ENCODE measurements around the gene ILKAP. TPM values are rescaled to one million over a fixed set of nuclear protein-coding genes. Genes with fewer than 3 reads are reported as not detected.

Gene ILKAP
- total RNA-seq, 1 experiment from 2014 or later = 31.6 TPM

GRCh38 chr2:238183821-238184220 lies 19.7 kb downstream of the ILKAP start:
- H3K9me3 ChIP-seq = no peaks in the 10 kb centered on the region
- Mint-ChIP-seq H3K36me3 (ENCODE audit: insufficient read depth, unreplicated experiment) (peaks cover 71% of the 10 kb centered on the region), H3K27me3 (ENCODE audit: insufficient read depth, unreplicated experiment) (no peaks in the 10 kb centered on the region), H3K4me3 (ENCODE audit: unreplicated experiment) (no peak overlapping the region), H3K27ac (ENCODE audit: unreplicated experiment) (no peak overlapping the region), H3K4me1 (ENCODE audit: low read depth, unreplicated experiment) (no peaks in the 10 kb centered on the region), H3K9me3 (ENCODE audit: unreplicated experiment) (no peaks in the 10 kb centered on the region)
- no peaks in the 10 kb centered on the region; the same call in 1 of the 2 replicates for H3K36me3 ChIP-seq (ENCODE audit: control insufficient read depth, insufficient read depth, low read length)
- no peak for DNase-seq
- intact Hi-C loops (cut with micrococcal nuclease; ENCODE audit: unreplicated experiment) = no loop called here
- CTCF ChIA-PET = no interaction called here
- no TSS peak for BruUV-seq (replicated peaks)
- no peak overlapping the region for H3K4me3 ChIP-seq (ENCODE audit: low read depth, low read length)
- TF ChIP-seq CTCF (IDR thresholded peaks at IDR 0.05; ENCODE audit: insufficient read depth in 1 of 2, low read depth in 1 of 2, low read length in 1 of 2, severe bottlenecking in 1 of 2, unreplicated experiment in 1 of 2) = no peak
- no peaks in the 10 kb centered on the region for H3K27me3 ChIP-seq (replicated peaks; ENCODE audit: control insufficient read depth, insufficient read depth, low read length)
- no peaks in the 10 kb centered on the region for H3K4me1 ChIP-seq
- POLR2A ChIA-PET = no interaction called here

GRCh38 chr2:238182362-238182761 lies 21.1 kb downstream of the ILKAP start:
- intact Hi-C loops (cut with micrococcal nuclease; ENCODE audit: unreplicated experiment) = no loop called here

GRCh38 chr2:238180554-238180953 lies 22.9 kb downstream of the ILKAP start:
- intact Hi-C loops (cut with micrococcal nuclease; ENCODE audit: unreplicated experiment) = no loop called here
- no peaks in the 10 kb centered on the region for H3K9me3 ChIP-seq
- DNase-seq = no peak
- Mint-ChIP-seq H3K9me3 (ENCODE audit: unreplicated experiment) (no peaks in the 10 kb centered on the region), H3K27me3 (ENCODE audit: insufficient read depth, unreplicated experiment) (no peaks in the 10 kb centered on the region), H3K4me3 (ENCODE audit: unreplicated experiment) (no peak overlapping the region), H3K36me3 (ENCODE audit: insufficient read depth, unreplicated experiment) (peaks cover 59% of the 10 kb centered on the region), H3K27ac (ENCODE audit: unreplicated experiment) (no peak overlapping the region), H3K4me1 (ENCODE audit: low read depth, unreplicated experiment) (no peaks in the 10 kb centered on the region)
- ChIA-PET POLR2A (no interaction called here), CTCF (no interaction called here)
- no TSS peak for BruUV-seq (replicated peaks)
- H3K4me3 ChIP-seq (ENCODE audit: low read depth, low read length) = no peak overlapping the region
- H3K36me3 ChIP-seq (ENCODE audit: control insufficient read depth, insufficient read depth, low read length) = no peaks in the 10 kb centered on the region; the same call in 1 of the 2 replicates
- no peaks in the 10 kb centered on the region for H3K27me3 ChIP-seq (replicated peaks; ENCODE audit: control insufficient read depth, insufficient read depth, low read length)
- no peak for TF ChIP-seq CTCF (IDR thresholded peaks at IDR 0.05; ENCODE audit: insufficient read depth in 1 of 2, low read depth in 1 of 2, low read length in 1 of 2, severe bottlenecking in 1 of 2, unreplicated experiment in 1 of 2)
- no peaks in the 10 kb centered on the region for H3K4me1 ChIP-seq

More at GRCh38 chr2:238182362-238182761, 21.1 kb downstream of the ILKAP start:
- Histone ChIP-seq H3K9me3 (no peaks in the 10 kb centered on the region), H3K36me3 (ENCODE audit: control insufficient read depth, insufficient read depth, low read length) (no peaks in the 10 kb centered on the region; the same call in 1 of the 2 replicates), H3K4me1 (no peaks in the 10 kb centered on the region), H3K27me3 (replicated peaks; ENCODE audit: control insufficient read depth, insufficient read depth, low read length) (no peaks in the 10 kb centered on the region), H3K4me3 (ENCODE audit: low read depth, low read length) (no peak overlapping the region)
- H3K36me3 Mint-ChIP-seq (ENCODE audit: insufficient read depth, unreplicated experiment) = peaks cover 62% of the 10 kb centered on the region
- CTCF ChIA-PET = no interaction called here
- H3K27me3 Mint-ChIP-seq (ENCODE audit: insufficient read depth, unreplicated experiment) = no peaks in the 10 kb centered on the region
- H3K27ac Mint-ChIP-seq (ENCODE audit: unreplicated experiment) = no peak overlapping the region
- no peak overlapping the region for H3K4me3 Mint-ChIP-seq (ENCODE audit: unreplicated experiment)
- DNase-seq = no peak
- POLR2A ChIA-PET = no interaction called here
- no peaks in the 10 kb centered on the region for H3K4me1 Mint-ChIP-seq (ENCODE audit: low read depth, unreplicated experiment)
- BruUV-seq (replicated peaks) = no TSS peak
- no peak for TF ChIP-seq CTCF (IDR thresholded peaks at IDR 0.05; ENCODE audit: insufficient read depth in 1 of 2, low read depth in 1 of 2, low read length in 1 of 2, severe bottlenecking in 1 of 2, unreplicated experiment in 1 of 2)
- H3K9me3 Mint-ChIP-seq (ENCODE audit: unreplicated experiment) = no peaks in the 10 kb centered on the region
